Muscle of back (tissue), 11 donors: ENCODE data around the gene CYP2A6. TPM values are rescaled to one million over a fixed set of nuclear protein-coding genes. Genes with fewer than 3 reads are reported as not detected.

Source experiments
- DNase-seq, 3 donors: peaks; one replicate each; pipeline versions ENCODE4 v3.0.0 to v3.0.0-alpha.2; 2013
- polyA plus RNA-seq, 10 donors: library from polyadenylated mRNA; unstranded; fragments of 120-200 nt; gene quantifications; one replicate each; pipeline ENCODE4 v1.2.1, GENCODE V29; 2013; ENCODE audit not compliant: insufficient read length in 10 of 10

Gene CYP2A6
- polyA plus RNA-seq, 10 donors = 0.18 to 0.29 (median 0.24) TPM; not detected in 7

DNA sequence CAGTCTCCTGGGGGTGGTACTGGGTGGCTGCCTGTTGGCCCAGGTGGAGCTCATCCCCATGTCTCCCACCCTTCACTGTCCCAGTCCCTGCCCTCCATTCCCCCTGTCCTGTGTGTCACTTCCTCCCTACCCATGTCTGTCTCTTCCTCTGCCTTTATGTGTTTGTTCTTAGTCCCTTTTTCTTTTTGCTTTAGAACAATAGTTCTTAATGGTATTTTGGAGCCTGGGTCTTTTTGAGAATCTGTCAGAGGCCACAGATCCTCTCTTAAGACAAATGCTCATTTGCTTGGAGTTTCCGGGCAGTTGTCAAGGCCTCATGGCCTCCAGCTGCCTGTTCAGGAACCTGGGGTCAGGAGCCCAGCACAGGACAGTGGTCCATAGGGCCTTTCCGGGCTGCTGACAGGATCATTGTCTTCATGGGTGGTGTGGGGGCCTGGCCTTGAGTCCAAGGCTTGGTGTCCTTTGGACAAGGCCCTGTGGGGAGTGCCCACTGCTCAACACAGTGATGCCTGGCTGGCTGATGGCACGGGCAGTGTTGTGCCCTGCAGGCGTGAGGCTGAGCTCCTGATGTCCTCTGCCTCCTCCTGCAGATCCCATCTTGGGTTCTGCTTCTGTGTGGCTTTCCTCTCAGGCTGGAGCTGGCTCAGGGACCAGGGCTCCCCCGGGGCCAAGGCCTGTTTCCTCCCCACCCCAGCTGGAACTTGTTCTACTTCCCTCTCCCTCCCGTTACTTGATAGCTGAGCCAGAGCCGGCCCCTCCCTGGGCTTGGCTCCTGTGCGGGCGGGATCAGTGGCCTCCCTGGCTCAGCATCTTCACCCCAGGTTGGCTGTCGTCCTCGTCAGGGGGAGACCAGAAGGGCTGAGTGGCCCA lies 47.7 kb downstream of the CYP2A6 start:
- peak in 1 of 3 donors; percentile 58 for DNase-seq

DNA sequence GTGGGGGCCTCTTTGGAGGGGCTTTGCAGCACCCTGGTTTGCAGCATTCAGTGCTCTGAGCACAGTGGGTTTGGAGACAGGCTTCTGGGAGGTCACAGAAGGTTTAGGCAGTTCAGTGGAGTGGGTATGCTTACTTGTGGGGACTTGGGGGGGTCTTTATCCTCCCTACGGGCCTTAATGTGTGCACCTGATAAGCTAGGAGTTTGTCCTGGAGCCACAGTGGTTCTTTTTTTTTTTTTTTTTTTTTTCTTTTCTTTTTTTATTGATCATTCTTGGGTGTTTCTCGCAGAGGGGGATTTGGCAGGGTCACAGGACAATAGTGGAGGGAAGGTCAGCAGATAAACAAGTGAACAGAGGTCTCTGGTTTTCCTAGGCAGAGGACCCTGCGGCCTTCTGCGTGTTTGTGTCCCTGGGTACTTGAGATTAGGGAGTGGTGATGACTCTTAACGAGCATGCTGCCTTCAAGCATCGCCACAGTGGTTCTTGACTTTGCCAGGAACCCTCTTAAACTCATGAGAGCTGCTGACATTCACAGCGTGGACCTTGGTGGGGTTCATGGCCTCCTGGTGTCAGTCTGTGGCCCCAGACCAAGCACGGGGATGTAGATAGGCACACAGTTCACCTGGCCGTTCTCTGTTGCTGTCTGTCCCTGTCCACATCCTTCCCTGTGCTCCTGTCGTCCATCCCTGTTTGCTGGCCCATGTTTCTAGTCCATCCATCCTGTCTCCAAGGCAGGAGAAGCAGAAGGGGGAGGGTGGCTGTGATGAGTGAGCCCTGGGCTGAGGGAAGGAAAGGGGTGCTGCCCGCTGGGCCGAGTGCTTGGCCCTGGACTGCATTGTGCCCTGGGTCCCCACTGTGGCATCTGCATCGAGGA lies 48.6 kb downstream of the CYP2A6 start:
- no peak for DNase-seq

- no peak for DNase-seq
Measured at GRCh38 chr19:40800997-40801377, 49.3 kb downstream of the CYP2A6 start.

GRCh38 chr19:40800339-40800996 lies 49.8 kb downstream of the CYP2A6 start:
- DNase-seq = no peak

- DNase-seq = peak in 2 of 3 donors; percentile 62 to 85
Measured at GRCh38 chr19:40799558-40800338, 50.5 kb downstream of the CYP2A6 start.

GRCh38 chr19:40798683-40799557 lies 51.3 kb downstream of the CYP2A6 start, which contains the start of gene EGLN2:
Gene EGLN2 (plus strand): TSS chr19:40799191. CDS start chr19:40800573, 1,382 bp downstream.
- DNase-seq = peak; percentile 100

DNA sequence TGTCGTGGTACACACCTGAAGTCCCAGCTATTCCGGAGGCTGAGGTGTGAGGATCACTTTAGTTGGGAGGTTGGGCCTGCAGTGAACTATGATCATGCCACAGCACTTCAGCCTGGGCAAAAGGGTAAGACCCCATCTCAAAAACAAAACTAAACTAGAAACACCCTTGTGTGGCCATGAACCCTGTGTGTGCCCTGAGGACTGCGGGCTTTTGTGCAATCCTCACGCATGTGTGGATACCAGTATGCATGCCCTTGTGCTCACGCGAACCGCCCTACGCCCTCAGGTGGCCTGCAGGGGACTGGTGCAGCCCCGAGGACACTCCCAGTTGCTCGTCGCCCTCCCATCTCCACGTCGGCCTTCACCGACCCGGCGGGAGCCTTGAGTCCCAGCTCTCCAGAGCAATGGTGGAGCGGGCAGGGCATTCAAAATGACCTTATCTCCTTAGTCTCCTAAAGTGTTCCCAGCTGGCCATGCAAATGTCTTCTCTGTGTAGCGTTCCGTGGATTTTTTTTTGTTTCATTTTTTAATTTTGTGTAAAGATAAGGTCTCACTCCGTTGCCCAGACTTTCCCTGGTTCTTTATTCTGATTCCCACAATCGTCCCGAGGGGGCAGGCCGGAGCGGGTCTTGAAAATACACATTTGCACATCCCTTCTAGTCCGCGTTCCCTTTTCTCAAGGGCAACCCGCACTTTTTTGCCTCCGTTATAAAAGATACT lies 52.1 kb downstream of the CYP2A6 start:
- DNase-seq = peak in 1 of 3 donors; percentile 68

- no peak for DNase-seq
Measured at GRCh38 chr19:40797166-40797962, 52.9 kb downstream of the CYP2A6 start.

Other genes with a start within 250 kb of the CYP2A6 start
- gene LTBP4, start 249.1 kb downstream of the CYP2A6 start, polyA plus RNA-seq = 100 to 1,000 TPM; 157 to 405 (median 220) TPM
- gene NUMBL, start 159.8 kb downstream of the CYP2A6 start, polyA plus RNA-seq = 10 to 100 TPM; 22.0 to 37.8 (median 28.3) TPM
- 10 to 100 TPM; 15.8 to 22.0 (median 19.0) TPM for gene COQ8B, start 133.6 kb downstream of the CYP2A6 start, polyA plus RNA-seq
- 10 to 100 TPM in 5 of 10 donors, 1 to 10 TPM in 5; 7.9 to 11.6 (median 10.0) TPM for gene ITPKC, start 133.3 kb downstream of the CYP2A6 start, polyA plus RNA-seq
- gene ACTMAP, start 100.0 kb downstream of the CYP2A6 start, polyA plus RNA-seq = 10 to 100 TPM in 5 of 10 donors, 1 to 10 TPM in 5; 7.1 to 12.4 (median 10.1) TPM
- 10 to 100 TPM; 51.6 to 95.0 (median 67.9) TPM for gene SNRPA, start 99.2 kb downstream of the CYP2A6 start, polyA plus RNA-seq
- gene MIA, start 74.9 kb downstream of the CYP2A6 start, polyA plus RNA-seq = 1 to 10 TPM; 1.0 to 3.9 (median 2.3) TPM
- 1 to 10 TPM; 7.1 to 9.6 (median 8.6) TPM for gene RAB4B, start 72.2 kb downstream of the CYP2A6 start, polyA plus RNA-seq
- 10 to 100 TPM; 38.4 to 59.6 (median 46.3) TPM for gene EGLN2, start 51.3 kb downstream of the CYP2A6 start, polyA plus RNA-seq
- not detected for gene CYP2A7, start 31.8 kb upstream of the CYP2A6 start, polyA plus RNA-seq
- gene CYP2B6, start 140.8 kb upstream of the CYP2A6 start, polyA plus RNA-seq = under 1 TPM in 1 of 10 donors, not detected in 9; 0.13 TPM
- under 1 TPM in 1 of 10 donors, not detected in 9; 0.09 TPM for gene CYP2A13, start 238.0 kb upstream of the CYP2A6 start, polyA plus RNA-seq